ENCODE data around the gene PFAS. TPM values are rescaled to one million over a fixed set of nuclear protein-coding genes. Genes with fewer than 3 reads are reported as not detected.
A peak's percentile ranks its signal among the peaks of the same experiment; 100 is the strongest.

The PFAS gene
- total and polyA plus RNA-seq, 10 of the 15 experiments (the other 5 are each of a cell fraction or from before 2014, with no cell fraction given): 13.9 to 122 (median 47.2) TPM

- ChIA-PET RAD21 (ENCODE audit: unreplicated experiment) (interaction anchor here (0.6 to 6.5 kb wide), 15 partner anchors 8 to 817 kb away, joined by 3 to 117 read pairs (median 7); partner anchors contain the start of genes AURKB, BORCS6, CTC1 and HES7), POLR2A (interaction anchor here (0.7 to 9.0 kb wide), 17 partner anchors 11 to 534 kb away, joined by 3 to 161 read pairs (median 7); partner anchors contain the start of genes AURKB, BORCS6, CTC1 and PFAS), SMC1A (ENCODE audit: uncharacterized antibody, unreplicated experiment) (interaction anchor here (0.6 to 6.7 kb wide), 18 partner anchors 10 to 161 kb away, joined by 3 to 64 read pairs (median 6); partner anchors contain the start of genes AURKB, BORCS6, CTC1 and PFAS), CTCF (interaction anchor here (0.6 to 5.0 kb wide), 18 partner anchors 10 to 161 kb away, joined by 3 to 56 read pairs (median 6); partner anchors contain the start of genes ALOXE3, AURKB, BORCS6 and CTC1)
- intact Hi-C loops (cut with micrococcal nuclease; ENCODE audit: unreplicated experiment) (loop anchor here (5.0 kb wide), 2 partner anchors 49 to 84 kb away; no protein-coding TSS in a partner anchor), in situ Hi-C loops (cut with MboI) (loop anchor here (5.0 kb wide), 2 partner anchors 34 to 94 kb away; no protein-coding TSS in a partner anchor)
- Histone ChIP-seq H3K9ac (ENCODE audit: control insufficient read depth, insufficient read depth, low read length) (peak overlapping the region; percentile 91), H3K9me3 (replicated peaks; ENCODE audit: control insufficient read depth, insufficient read depth, low read length) (no peaks in the 10 kb centered on the region), H3K4me2 (ENCODE audit: control insufficient read depth, insufficient read depth) (peak overlapping the region; percentile 99), H3K4me3 (peak overlapping the region; percentile 83), H2AFZ (ENCODE audit: control insufficient read depth, low read depth, low read length) (peak overlapping the region; percentile 91), H3K27ac (ENCODE audit: control insufficient read depth, insufficient read depth) (peak overlapping the region; percentile 97), H3K36me3 (ENCODE audit: control insufficient read depth in 2 of 2, insufficient read depth in 2 of 2, low read length in 1 of 2) (no peaks in the 10 kb centered on the region), H3K4me1 (ENCODE audit: control insufficient read depth, insufficient read depth, low read length) (peaks cover 23% of the 10 kb centered on the region), H3K79me2 (ENCODE audit: control insufficient read depth, insufficient read depth, low read length) (no peaks in the 10 kb centered on the region), H4K20me1 (ENCODE audit: control insufficient read depth, insufficient read depth) (no peaks in the 10 kb centered on the region), H3K27me3 (replicated peaks in 1 of 2; ENCODE audit: control insufficient read depth in 2 of 2, insufficient read depth in 2 of 2, low read length in 1 of 2) (no peaks in the 10 kb centered on the region)
- under 1% methylated on average over 45 of the region's 45 CpGs for WGBS (ENCODE audit: insufficient coverage, insufficient replicate concordance, low lambda C conversion rate, missing lambda C conversion rate)
- TSS peak; percentile 55 for BruUV-seq (replicated peaks)
- DNase-seq (ENCODE audit: low read depth, low spot score) (peak; percentile 90), FAIRE-seq (no peak), ATAC-seq (peak; percentile 41)
- no peak for TF ChIP-seq RCOR1 (conservative IDR thresholded peaks at IDR 0.05; ENCODE audit: low read depth, low read length)
- peak; percentile 51; the same call in 1 of the 2 replicates for TF ChIP-seq MXI1 (IDR thresholded peaks at IDR 0.05; ENCODE audit: low read depth, low read length)
- TF ChIP-seq SIN3A (IDR thresholded peaks at IDR 0.05; ENCODE audit: low read depth, low read length): 0 out of 2 replicates have a peak, but pooled peaks have one; percentile 47
- no peak for TF ChIP-seq STAT3 (IDR thresholded peaks at IDR 0.05; ENCODE audit: low read depth, low read length)
- no peak for TF ChIP-seq NFYB (IDR thresholded peaks at IDR 0.05; ENCODE audit: insufficient read depth, low read depth, low read length)
- TF ChIP-seq SMARCA5 (IDR thresholded peaks at IDR 0.05): peak; percentile 88
- no peak for TF ChIP-seq CEBPB (IDR thresholded peaks at IDR 0.05; ENCODE audit: borderline replicate concordance in 1 of 2, low read depth in 2 of 2, low read length in 2 of 2)
- TF ChIP-seq, protein P1, sequence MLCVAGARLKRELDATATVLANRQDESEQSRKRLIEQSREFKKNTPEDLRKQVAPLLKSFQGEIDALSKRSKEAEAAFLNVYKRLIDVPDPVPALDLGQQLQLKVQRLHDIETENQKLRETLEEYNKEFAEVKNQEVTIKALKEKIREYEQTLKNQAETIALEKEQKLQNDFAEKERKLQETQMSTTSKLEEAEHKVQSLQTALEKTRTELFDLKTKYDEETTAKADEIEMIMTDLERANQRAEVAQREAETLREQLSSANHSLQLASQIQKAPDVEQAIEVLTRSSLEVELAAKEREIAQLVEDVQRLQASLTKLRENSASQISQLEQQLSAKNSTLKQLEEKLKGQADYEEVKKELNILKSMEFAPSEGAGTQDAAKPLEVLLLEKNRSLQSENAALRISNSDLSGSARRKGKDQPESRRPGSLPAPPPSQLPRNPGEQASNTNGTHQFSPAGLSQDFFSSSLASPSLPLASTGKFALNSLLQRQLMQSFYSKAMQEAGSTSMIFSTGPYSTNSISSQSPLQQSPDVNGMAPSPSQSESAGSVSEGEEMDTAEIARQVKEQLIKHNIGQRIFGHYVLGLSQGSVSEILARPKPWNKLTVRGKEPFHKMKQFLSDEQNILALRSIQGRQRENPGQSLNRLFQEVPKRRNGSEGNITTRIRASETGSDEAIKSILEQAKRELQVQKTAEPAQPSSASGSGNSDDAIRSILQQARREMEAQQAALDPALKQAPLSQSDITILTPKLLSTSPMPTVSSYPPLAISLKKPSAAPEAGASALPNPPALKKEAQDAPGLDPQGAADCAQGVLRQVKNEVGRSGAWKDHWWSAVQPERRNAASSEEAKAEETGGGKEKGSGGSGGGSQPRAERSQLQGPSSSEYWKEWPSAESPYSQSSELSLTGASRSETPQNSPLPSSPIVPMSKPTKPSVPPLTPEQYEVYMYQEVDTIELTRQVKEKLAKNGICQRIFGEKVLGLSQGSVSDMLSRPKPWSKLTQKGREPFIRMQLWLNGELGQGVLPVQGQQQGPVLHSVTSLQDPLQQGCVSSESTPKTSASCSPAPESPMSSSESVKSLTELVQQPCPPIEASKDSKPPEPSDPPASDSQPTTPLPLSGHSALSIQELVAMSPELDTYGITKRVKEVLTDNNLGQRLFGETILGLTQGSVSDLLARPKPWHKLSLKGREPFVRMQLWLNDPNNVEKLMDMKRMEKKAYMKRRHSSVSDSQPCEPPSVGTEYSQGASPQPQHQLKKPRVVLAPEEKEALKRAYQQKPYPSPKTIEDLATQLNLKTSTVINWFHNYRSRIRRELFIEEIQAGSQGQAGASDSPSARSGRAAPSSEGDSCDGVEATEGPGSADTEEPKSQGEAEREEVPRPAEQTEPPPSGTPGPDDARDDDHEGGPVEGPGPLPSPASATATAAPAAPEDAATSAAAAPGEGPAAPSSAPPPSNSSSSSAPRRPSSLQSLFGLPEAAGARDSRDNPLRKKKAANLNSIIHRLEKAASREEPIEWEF (IDR thresholded peaks at IDR 0.05; ENCODE audit: insufficient replicate concordance, low read depth, low read length): no peak
- TF ChIP-seq TAF1 (IDR thresholded peaks at IDR 0.05; ENCODE audit: borderline replicate concordance, low read depth, low read length): no peak
- no peak for TF ChIP-seq NR2C2 (IDR thresholded peaks at IDR 0.05; ENCODE audit: borderline replicate concordance, control insufficient read depth, insufficient read length, low read depth)
- 0 out of 2 replicates have a peak, but pooled peaks have one; percentile 41 for TF ChIP-seq TCF7 (IDR thresholded peaks at IDR 0.05; ENCODE audit: borderline replicate concordance)
- TF ChIP-seq, protein P2, sequence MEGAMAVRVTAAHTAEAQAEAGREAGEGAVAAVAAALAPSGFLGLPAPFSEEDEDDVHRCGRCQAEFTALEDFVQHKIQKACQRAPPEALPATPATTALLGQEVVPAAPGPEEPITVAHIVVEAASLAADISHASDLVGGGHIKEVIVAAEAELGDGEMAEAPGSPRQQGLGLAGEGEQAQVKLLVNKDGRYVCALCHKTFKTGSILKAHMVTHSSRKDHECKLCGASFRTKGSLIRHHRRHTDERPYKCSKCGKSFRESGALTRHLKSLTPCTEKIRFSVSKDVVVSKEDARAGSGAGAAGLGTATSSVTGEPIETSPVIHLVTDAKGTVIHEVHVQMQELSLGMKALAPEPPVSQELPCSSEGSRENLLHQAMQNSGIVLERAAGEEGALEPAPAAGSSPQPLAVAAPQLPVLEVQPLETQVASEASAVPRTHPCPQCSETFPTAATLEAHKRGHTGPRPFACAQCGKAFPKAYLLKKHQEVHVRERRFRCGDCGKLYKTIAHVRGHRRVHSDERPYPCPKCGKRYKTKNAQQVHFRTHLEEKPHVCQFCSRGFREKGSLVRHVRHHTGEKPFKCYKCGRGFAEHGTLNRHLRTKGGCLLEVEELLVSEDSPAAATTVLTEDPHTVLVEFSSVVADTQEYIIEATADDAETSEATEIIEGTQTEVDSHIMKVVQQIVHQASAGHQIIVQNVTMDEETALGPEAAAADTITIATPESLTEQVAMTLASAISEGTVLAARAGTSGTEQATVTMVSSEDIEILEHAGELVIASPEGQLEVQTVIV (IDR thresholded peaks at IDR 0.05; ENCODE audit: borderline replicate concordance, partially characterized antibody): no peak
- no peak for TF ChIP-seq KAT2A (conservative IDR thresholded peaks at IDR 0.05; ENCODE audit: control insufficient read depth, low read depth, low read length)
- TF ChIP-seq ZNF274 (IDR thresholded peaks at IDR 0.05; ENCODE audit: insufficient read depth, insufficient read length): no peak
Measured at GRCh38 chr17:8220783-8221662, 28.1 kb upstream of the PFAS start.

Measured in GM12878 (cell line).